GM12891 (cell line): Measurements from ENCODE around the gene NRXN3.
"Not testable (repeated sequence)": the region's sequence is repeated elsewhere in the genome, so short reads cannot be mapped to it uniquely, and the experiment has no call there.

Source experiments
- DNase-seq: peaks from one replicate; pipeline ENCODE4 v3.0.0; 2011; ENCODE audit warnings: low spot score; ENCODE audit not compliant: insufficient read length
- FAIRE-seq: peaks from 2 replicates; lab custom pipeline; 2011; peaks lifted over from hg19 to GRCh38; lab: Jason Lieb, UNC
- PAX5 ChIP-seq: IDR thresholded peaks from 2 replicates; pipeline ENCODE4 v1.6.1; 2011; ENCODE audit warnings: low read length, moderate library complexity, mild to moderate bottlenecking; ENCODE audit not compliant: insufficient read depth, severe bottlenecking
- POLR2A ChIP-seq: IDR thresholded peaks from 2 replicates; pipeline ENCODE4 v1.6.1; 2011; ENCODE audit warnings: low read depth, low read length, control low read depth
- POLR2AphosphoS5 ChIP-seq: IDR thresholded peaks from 2 replicates; pipeline ENCODE4 v1.6.1; 2011; ENCODE audit warnings: low read depth, low read length, control low read depth
- POU2F2 ChIP-seq: IDR thresholded peaks from 2 replicates; pipeline ENCODE4 v1.6.1; 2011; ENCODE audit warnings: low read depth, mild to moderate bottlenecking, control low read depth, low read length, moderate library complexity
- SPI1 ChIP-seq: IDR thresholded peaks from 2 replicates; pipeline ENCODE4 v1.6.1; 2011; ENCODE audit warnings: low read depth, low read length, control low read depth
- TAF1 ChIP-seq: IDR thresholded peaks from 2 replicates; pipeline ENCODE4 v1.6.1; 2011; ENCODE audit warnings: low read depth, low read length, control low read depth

NRXN3 gene

DNA sequence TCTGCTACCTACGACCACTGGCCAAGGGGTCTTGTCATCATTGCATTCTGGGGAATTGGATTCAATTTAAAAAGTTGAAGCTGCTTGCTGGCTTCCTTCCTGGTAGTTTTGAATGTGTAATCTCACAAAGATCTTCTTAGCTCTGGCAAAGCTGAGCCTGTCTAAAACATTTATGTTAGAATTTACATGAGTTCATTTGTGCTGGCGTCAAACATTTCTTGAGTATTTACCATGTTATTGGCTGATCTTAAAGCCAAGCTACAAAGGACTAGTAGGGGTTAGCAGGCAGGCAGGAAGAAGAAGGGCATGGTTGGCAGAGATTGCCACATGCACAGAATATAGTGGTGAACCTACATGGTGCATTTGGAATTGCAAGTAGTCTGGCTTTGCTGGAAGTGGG is 1596.3 kb downstream of the NRXN3 start:
- DNase-seq, result no peak
- no peak for FAIRE-seq
- TF ChIP-seq POLR2AphosphoS5 (no peak), PAX5 (no peak), POLR2A (no peak), POU2F2 (no peak), SPI1 (no peak), TAF1 (no peak)

- FAIRE-seq (no peak), DNase-seq (no peak)
- TF ChIP-seq POU2F2 (no peak), POLR2A (no peak), SPI1 (no peak), TAF1 (no peak), PAX5 (no peak), POLR2AphosphoS5 (no peak)
These were observed 1597.1 kb downstream of the NRXN3 start for GRCh38 chr14:79767251-79767650.

GRCh38 chr14:79767721-79768120 is 1597.5 kb downstream of the NRXN3 start:
- not testable (repeated sequence) for FAIRE-seq

GRCh38 chr14:79781882-79782281 is 1611.7 kb downstream of the NRXN3 start:
- no peak for TF ChIP-seq POU2F2
- no peak for TF ChIP-seq TAF1
- no peak for TF ChIP-seq POLR2A
- no peak for TF ChIP-seq SPI1
- no peak for TF ChIP-seq POLR2AphosphoS5
- TF ChIP-seq PAX5, result no peak
- FAIRE-seq, result no peak

More at GRCh38 chr14:79767721-79768120, 1597.5 kb downstream of the NRXN3 start:
- not testable (repeated sequence) for DNase-seq

GRCh38 chr14:79783041-79783440 is 1612.9 kb downstream of the NRXN3 start:
- FAIRE-seq (no peak), DNase-seq (no peak)
- TF ChIP-seq POLR2AphosphoS5 (no peak), POLR2A (no peak), PAX5 (no peak), POU2F2 (no peak), TAF1 (no peak), SPI1 (no peak)

More at GRCh38 chr14:79781882-79782281, 1611.7 kb downstream of the NRXN3 start:
- DNase-seq, result no peak

GRCh38 chr14:79786522-79786921 is 1616.3 kb downstream of the NRXN3 start:
- TF ChIP-seq POLR2A (no peak), POLR2AphosphoS5 (no peak), SPI1 (no peak), TAF1 (no peak), POU2F2 (no peak), PAX5 (no peak)

DNA sequence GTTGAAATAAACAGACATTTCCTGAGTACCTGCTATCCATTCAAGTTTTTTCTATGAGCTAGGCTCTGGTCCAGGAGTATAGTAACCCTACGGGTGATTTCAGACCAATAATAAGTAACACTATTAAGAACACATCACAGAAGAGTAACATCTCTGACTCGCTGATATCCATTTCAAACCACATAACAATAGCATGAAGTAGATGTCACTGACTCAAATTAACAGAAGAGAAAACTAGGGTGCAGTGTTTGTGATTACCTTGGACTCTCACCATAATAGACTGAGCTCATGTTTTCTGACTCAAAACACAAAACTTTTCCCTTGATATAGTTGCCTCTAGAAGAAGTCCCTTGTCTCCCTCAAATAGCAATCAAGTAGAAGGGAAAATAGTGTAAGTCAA is 1618.2 kb downstream of the NRXN3 start:
- FAIRE-seq (no peak), DNase-seq (no peak)
- TF ChIP-seq PAX5 (no peak), POLR2AphosphoS5 (no peak), TAF1 (no peak), POU2F2 (no peak), POLR2A (no peak), SPI1 (no peak)

More at GRCh38 chr14:79786522-79786921, 1616.3 kb downstream of the NRXN3 start:
- FAIRE-seq, result no peak
- no peak for DNase-seq

DNA sequence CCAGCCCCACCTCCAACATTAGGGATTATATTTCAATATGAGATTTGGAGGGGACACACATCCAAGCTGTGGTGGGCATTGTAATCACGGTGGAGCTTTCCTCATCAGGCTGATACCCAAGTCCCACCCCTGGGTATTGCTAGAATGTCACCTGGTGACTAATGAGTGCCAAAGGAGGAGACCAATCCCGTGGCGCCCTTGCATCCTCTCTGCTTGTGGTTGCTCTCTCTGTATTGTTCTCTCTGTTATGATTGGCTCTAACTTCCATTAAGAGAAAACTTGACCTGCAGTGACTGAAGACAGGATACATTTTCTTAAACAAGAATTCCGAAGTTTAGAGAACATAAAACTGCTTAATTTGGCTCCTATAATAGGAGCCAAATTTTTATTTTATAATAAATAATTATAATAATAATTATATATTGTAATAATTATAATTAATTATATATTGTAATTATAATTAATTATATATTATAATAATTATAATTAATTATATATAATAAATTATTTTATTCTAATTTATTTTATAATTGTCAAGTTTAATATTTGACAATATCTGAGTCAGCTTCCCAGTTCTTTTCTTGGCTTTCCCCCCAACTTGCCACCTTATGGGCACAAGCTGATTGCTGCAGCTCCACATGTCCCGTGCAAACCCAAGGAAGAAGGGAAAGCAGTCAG is 1621.0 kb downstream of the NRXN3 start:
- DNase-seq (no peak), FAIRE-seq (no peak)
- TF ChIP-seq TAF1 (no peak), SPI1 (no peak), POLR2AphosphoS5 (no peak), POU2F2 (no peak), POLR2A (no peak), PAX5 (no peak)

DNA sequence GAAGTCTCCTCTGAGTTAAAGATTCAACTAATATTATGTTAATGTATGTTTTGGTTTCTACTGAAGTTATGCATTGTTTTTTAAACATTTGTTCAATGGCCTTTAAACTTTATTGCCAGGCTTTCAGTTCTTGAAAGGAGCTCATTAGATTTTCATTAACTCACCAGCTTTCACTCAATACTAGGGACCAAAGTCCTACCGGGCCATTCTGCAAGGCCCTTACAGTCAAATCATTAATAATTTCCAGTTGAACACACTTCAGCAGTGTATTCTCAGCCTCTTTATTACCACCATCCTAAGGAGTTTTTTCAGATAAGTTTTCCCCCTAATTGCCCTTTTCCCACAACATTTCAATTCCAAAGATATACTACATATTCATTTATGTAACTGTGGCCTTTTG is 1631.9 kb downstream of the NRXN3 start:
- no peak for TF ChIP-seq POLR2A
- no peak for TF ChIP-seq TAF1
- TF ChIP-seq POLR2AphosphoS5, result no peak
- no peak for TF ChIP-seq SPI1
- TF ChIP-seq PAX5, result no peak
- TF ChIP-seq POU2F2, result no peak
- FAIRE-seq, result no peak
- DNase-seq, result no peak

DNA sequence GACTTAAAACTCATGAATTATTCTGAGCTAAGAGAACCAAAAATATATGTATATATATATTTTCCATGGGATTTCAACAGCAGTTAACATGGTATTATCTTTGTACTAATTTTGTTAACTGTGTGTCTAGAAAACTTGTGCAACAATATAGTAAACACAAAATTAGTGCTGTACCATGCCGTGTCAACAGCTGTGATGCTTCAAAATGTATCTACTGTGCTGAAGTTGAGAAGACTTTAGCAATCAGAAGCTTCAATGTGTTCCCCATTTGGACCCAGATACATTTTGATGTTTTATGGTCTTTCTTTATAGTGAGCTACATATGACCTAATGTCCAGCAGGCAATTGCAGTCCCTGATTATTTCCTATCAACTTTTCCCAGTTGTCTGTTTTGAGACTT is 1635.5 kb downstream of the NRXN3 start:
- no peak for TF ChIP-seq POLR2AphosphoS5
- TF ChIP-seq PAX5, result no peak
- no peak for TF ChIP-seq SPI1
- no peak for TF ChIP-seq POU2F2
- no peak for TF ChIP-seq POLR2A
- no peak for TF ChIP-seq TAF1
- FAIRE-seq (no peak), DNase-seq (no peak)

DNA sequence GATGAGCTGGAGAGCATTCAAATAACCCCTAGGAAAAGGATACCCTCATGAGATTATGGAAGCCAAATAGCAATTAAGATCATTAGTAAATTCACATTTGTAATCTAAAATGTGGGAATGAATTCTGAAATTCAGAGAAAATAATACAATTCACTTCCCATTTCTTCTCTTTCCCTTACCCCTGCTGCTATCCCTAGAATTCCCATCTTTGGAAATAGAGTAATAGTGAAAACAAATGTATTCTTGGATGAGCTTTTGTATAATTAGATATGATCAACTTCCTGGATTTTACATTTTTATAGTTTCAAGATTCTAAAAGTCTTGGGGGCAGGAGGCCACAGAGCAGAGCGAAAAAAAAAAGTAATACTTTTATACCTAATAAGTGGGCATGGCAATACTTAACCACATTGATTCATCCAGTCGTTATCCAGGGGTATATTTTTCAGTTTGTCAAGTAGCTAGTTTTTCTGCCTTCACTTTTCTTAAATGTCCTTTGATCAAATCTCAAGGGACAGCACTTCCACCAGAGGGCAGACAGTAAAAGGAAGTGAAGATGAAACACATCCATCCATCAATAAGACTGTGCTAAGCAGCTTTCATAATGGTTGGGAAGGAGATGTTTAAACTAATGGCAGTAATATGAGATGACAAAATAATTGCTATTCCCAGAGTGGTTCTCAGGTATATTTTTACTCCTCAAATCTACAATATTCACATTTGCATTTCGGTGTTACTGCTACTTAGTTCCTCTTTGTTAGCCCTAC is 1639.9 kb downstream of the NRXN3 start:
- TF ChIP-seq TAF1 (no peak), POU2F2 (no peak), PAX5 (no peak), POLR2AphosphoS5 (no peak), SPI1 (no peak)
- DNase-seq (no peak), FAIRE-seq (no peak)
